ENCODE measurements around the gene SNRPA1. TPM values are rescaled to one million over a fixed set of nuclear protein-coding genes. Genes with fewer than 3 reads are reported as not detected.

The SNRPA1 gene
- total and polyA plus RNA-seq, 2 donors (not counting 1 experiment from before 2014, with no cell fraction given), result 97.7 to 113 TPM

DNA sequence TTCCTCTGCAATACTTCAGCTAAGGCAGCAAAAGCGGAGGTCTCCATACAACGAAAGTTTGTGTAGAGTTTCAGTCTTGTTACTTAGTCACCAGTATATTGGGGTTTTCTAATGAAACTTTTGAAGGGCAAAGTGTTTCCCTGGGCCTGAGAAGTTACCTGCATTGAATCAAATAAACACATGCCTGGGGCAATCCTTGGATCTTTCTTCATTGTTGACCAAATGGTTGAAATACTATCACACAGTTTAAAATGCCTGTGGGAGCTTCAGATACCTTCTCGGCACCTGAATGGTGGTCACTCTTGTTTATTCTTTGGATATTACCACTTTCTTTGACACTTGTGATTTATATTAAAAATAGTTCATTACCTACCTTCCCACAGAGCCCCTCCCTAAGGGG lies 42.2 kb downstream of the SNRPA1 start:
- ATAC-seq (ENCODE audit: low read depth), result no peak
- peak overlapping the region; percentile 30 to 53 for H3K27ac ChIP-seq (ENCODE audit: low read length in 2 of 2)
- peaks cover 14% of the 10 kb centered on the region for H4K20me1 ChIP-seq (ENCODE audit: control insufficient read depth, insufficient read depth, low read length, poor library complexity, severe bottlenecking)
- POLR2A ChIA-PET, result interaction anchor here (1.8 kb wide), 1 partner anchor 334 kb away, joined by 4 read pairs; the partner anchor contains the start of gene LRRK1
- no CpG with 5 or more reads among the region's 3 CpGs for WGBS (ENCODE audit: insufficient coverage)
- TF ChIP-seq, protein P1, sequence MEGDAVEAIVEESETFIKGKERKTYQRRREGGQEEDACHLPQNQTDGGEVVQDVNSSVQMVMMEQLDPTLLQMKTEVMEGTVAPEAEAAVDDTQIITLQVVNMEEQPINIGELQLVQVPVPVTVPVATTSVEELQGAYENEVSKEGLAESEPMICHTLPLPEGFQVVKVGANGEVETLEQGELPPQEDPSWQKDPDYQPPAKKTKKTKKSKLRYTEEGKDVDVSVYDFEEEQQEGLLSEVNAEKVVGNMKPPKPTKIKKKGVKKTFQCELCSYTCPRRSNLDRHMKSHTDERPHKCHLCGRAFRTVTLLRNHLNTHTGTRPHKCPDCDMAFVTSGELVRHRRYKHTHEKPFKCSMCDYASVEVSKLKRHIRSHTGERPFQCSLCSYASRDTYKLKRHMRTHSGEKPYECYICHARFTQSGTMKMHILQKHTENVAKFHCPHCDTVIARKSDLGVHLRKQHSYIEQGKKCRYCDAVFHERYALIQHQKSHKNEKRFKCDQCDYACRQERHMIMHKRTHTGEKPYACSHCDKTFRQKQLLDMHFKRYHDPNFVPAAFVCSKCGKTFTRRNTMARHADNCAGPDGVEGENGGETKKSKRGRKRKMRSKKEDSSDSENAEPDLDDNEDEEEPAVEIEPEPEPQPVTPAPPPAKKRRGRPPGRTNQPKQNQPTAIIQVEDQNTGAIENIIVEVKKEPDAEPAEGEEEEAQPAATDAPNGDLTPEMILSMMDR (IDR thresholded peaks at IDR 0.05), result no peak
- TF ChIP-seq EZH2 (IDR thresholded peaks at IDR 0.05; ENCODE audit: borderline replicate concordance, insufficient read depth, low read depth, low read length, poor library complexity, severe bottlenecking), result no peak
- CTCF ChIA-PET, result interaction anchor here (1.1 to 9.3 kb wide), 7 partner anchors 10 to 334 kb away, joined by 3 to 138 read pairs (median 9); no protein-coding TSS in a partner anchor
- peaks cover 23 to 24% of the 10 kb centered on the region in 2 donors for H3K4me1 ChIP-seq (ENCODE audit: control insufficient read depth in 2 of 2, insufficient read depth in 2 of 2, low read length in 2 of 2)
- H3K9me3 ChIP-seq (ENCODE audit: control extremely low read depth in 1 of 3, control insufficient read depth in 2 of 3, insufficient read depth in 1 of 3, low read length in 2 of 3), result no peaks in the 10 kb centered on the region
- Mint-ChIP-seq H3K4me1 (peaks cover 24% of the 10 kb centered on the region), H3K27me3 (no peaks in the 10 kb centered on the region), H3K9me3 (ENCODE audit: insufficient read depth) (no peaks in the 10 kb centered on the region), H3K27ac (peak overlapping the region; percentile 97), H3K4me3 (peak overlapping the region; percentile 93)
- H2AFZ ChIP-seq (ENCODE audit: insufficient read depth, low read depth, low read length, poor library complexity, severe bottlenecking), result peak overlapping the region; percentile 89
- peaks cover 43% of the 10 kb centered on the region for H3K79me2 ChIP-seq (ENCODE audit: control insufficient read depth, insufficient read depth, low read length)
- no peaks in the 10 kb centered on the region for H3K36me3 ChIP-seq (replicated peaks in 1 of 2; ENCODE audit: control extremely low read depth in 1 of 2, control insufficient read depth in 1 of 2, extremely low read depth in 1 of 2, insufficient read depth in 2 of 2, low read length in 1 of 2)
- peaks cover 0 to 4% (median 0%) of the 10 kb centered on the region in 4 experiments for H3K27me3 ChIP-seq (replicated peaks in 1 of 4; ENCODE audit: control extremely low read depth in 1 of 4, control insufficient read depth in 3 of 4, insufficient read depth in 4 of 4, low read length in 3 of 4)
- H3K4me3 ChIP-seq (ENCODE audit: control extremely low read depth in 1 of 5, extremely low read depth in 1 of 5, insufficient read depth in 1 of 5, low read depth in 2 of 5, low read length in 4 of 5), result peak overlapping the region; percentile 49 to 81 (median 73)
- peak overlapping the region; percentile 73 for H3K9ac ChIP-seq (ENCODE audit: low read length)
- H3K4me2 ChIP-seq (replicated peaks; ENCODE audit: low read depth, low read length, poor library complexity, severe bottlenecking), result peak overlapping the region; percentile 75
- no peak for DNase-seq
- intact Hi-C loops (cut with micrococcal nuclease), result loop anchor here (1.0 to 2.0 kb wide), 6 partner anchors 11 to 334 kb away; partner anchors contain the start of genes LRRK1 and SELENOS

All from B cell (primary cell).